Measurements from ENCODE around the gene DNMT1.

DNMT1 gene

DNA sequence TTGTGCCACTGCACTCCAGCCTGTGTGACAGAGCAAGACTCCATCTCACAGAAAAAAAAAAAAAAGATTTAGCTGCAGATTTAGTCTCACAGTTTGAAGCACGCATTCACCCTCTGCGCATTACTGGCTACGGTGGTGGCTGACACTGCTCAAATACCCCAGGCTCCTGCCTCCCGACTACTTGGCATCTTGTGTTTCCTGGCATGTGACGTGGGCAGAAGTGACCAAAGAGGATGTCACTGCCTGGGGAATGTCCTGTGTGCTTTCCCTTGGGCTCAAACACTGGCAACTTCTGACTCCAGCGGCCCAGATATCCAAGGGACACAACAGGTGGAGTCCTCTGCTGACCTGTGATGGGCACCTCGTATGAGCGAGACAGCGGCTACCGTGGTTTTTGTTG is 50.4 kb downstream of the DNMT1 start:
- DNase-seq (ENCODE audit: low spot score), result no peak
- TF ChIP-seq, protein P1, sequence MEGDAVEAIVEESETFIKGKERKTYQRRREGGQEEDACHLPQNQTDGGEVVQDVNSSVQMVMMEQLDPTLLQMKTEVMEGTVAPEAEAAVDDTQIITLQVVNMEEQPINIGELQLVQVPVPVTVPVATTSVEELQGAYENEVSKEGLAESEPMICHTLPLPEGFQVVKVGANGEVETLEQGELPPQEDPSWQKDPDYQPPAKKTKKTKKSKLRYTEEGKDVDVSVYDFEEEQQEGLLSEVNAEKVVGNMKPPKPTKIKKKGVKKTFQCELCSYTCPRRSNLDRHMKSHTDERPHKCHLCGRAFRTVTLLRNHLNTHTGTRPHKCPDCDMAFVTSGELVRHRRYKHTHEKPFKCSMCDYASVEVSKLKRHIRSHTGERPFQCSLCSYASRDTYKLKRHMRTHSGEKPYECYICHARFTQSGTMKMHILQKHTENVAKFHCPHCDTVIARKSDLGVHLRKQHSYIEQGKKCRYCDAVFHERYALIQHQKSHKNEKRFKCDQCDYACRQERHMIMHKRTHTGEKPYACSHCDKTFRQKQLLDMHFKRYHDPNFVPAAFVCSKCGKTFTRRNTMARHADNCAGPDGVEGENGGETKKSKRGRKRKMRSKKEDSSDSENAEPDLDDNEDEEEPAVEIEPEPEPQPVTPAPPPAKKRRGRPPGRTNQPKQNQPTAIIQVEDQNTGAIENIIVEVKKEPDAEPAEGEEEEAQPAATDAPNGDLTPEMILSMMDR (IDR thresholded peaks at IDR 0.05; ENCODE audit: extremely low read depth, insufficient read depth, missing control alignments), result no peak
- in situ Hi-C loops (cut with MboI; ENCODE audit: low pct_unique_long_range_greater_than_20kb, low sequenced_read_pairs, unreplicated experiment), result no loop called here

DNA sequence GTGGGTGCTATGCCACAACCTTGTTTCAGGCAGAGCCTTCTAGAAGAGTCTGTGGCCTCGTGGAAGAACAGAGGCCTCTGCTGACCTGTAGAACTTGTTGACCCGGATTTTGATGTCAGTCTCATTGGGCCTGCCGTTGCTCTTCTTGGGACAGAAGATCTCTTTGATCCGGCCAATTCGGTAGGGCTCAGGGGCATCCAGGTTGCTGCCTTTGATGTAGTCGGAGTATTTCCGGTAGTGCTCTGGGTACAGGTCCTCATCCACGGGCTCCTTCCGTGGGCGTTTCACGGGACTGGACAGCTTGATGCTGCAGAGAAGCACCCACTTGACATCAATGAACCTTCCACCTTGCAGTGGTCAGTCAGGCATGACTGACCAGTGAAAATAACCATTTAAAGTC is 51.1 kb downstream of the DNMT1 start:
- no peak for DNase-seq (ENCODE audit: low spot score)
- in situ Hi-C loops (cut with MboI; ENCODE audit: low pct_unique_long_range_greater_than_20kb, low sequenced_read_pairs, unreplicated experiment), result no loop called here
- TF ChIP-seq, protein P1 (IDR thresholded peaks at IDR 0.05; ENCODE audit: extremely low read depth, insufficient read depth, missing control alignments), result no peak

DNA sequence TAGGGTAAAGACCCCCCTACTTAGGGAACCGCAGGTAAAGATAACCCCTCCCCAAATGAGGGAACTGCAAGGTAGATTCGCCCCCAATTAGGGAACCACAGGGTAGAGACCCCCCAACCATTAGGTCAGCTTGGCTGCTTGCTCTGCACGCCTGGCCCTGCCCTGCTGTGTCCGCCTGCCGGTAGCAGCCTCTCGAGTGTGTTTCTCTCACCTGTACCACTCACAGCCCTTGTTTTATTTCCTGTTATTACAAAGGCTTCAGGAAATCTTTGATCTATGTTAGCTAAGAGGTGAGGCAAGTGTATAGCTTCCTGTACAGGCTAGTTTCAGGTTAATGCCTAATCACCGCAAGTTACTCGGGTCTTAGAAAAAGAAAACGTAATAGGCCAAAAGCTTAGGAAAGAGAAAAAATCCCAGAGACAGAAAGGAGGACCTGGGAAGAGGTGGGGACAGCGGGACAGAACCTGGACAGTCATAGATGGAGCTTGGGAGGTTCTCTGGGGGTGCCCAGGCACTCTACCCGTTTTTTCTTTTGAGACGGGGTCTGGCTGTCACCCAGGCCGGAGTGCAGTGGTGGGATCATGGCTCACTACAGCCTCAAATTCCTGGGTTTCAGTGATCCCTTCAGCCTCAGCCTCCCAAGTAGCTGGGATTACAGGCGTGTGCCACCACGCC is 51.9 kb downstream of the DNMT1 start:
- in situ Hi-C loops (cut with MboI; ENCODE audit: low pct_unique_long_range_greater_than_20kb, low sequenced_read_pairs, unreplicated experiment), result no loop called here

DNA sequence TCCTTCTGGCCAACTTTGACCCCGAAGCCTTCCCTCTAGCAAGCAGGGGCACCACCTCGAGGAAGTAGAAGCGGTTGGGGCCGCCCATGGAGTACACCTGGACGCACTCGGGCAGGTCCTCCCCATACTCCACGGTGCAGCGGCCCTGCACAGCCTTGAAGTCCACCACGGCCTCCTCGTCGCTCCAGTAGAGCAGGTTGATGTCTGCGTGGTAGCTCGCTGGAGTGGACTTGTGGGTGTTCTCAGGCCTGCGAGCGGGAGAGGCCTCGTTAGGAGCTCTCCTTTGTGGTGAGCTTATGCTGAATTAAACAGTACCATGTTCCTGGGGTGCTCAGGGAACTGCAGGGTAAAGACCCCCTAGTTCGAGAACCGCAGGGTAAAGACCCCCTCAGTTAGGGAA is 52.8 kb downstream of the DNMT1 start:
- TF ChIP-seq, protein P1 (IDR thresholded peaks at IDR 0.05; ENCODE audit: extremely low read depth, insufficient read depth, missing control alignments), result no peak
- no peak for DNase-seq (ENCODE audit: low spot score)
- in situ Hi-C loops (cut with MboI; ENCODE audit: low pct_unique_long_range_greater_than_20kb, low sequenced_read_pairs, unreplicated experiment), result no loop called here

More for the DNA sequence above, 51.9 kb downstream of the DNMT1 start:
- no peak for DNase-seq (ENCODE audit: low spot score)
- TF ChIP-seq, protein P1 (IDR thresholded peaks at IDR 0.05; ENCODE audit: extremely low read depth, insufficient read depth, missing control alignments), result no peak

DNA sequence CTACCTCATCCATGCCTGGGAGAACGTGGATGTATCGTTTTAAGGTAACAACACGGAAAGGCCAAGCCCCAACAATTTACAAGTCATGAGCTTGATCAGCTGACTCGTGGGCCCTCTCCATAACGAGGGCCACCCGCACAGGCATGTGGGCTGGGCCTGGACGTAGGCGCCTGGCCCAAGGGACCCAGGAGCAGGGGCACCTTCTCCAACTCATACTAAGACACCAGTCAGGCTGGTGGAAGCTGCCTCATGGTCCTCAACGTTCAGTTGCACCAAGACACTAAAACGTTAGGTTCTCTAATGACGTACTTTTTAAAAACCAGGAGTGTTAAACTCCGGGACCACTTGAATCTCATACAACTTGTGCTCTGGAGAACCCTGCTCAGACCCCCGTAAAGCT is 53.3 kb downstream of the DNMT1 start:
- in situ Hi-C loops (cut with MboI; ENCODE audit: low pct_unique_long_range_greater_than_20kb, low sequenced_read_pairs, unreplicated experiment), result no loop called here
- no peak for DNase-seq (ENCODE audit: low spot score)
- TF ChIP-seq, protein P1 (IDR thresholded peaks at IDR 0.05; ENCODE audit: extremely low read depth, insufficient read depth, missing control alignments), result no peak

DNA sequence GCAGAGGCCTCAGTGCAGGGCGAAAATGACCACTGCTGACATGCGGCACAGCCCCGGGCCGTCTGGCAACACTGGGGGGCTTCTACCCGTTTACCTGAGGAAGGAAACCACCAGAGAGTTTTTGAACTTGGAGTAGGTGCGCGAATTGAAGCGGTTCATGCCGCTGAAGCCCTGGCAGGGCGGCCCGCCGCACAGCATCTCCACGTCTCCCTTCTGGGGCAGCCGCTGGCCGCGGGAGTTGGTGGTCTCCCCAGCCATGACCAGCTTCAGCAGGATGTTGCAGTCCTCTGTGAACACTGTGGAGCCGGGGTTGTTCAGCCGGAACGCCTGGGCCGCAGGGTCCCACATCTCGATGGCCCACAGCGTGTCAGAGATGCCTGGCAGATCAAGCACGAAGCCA is 54.8 kb downstream of the DNMT1 start:
- TF ChIP-seq, protein P1 (IDR thresholded peaks at IDR 0.05; ENCODE audit: extremely low read depth, insufficient read depth, missing control alignments), result no peak
- in situ Hi-C loops (cut with MboI; ENCODE audit: low pct_unique_long_range_greater_than_20kb, low sequenced_read_pairs, unreplicated experiment), result no loop called here
- no peak for DNase-seq (ENCODE audit: low spot score)

All from GM13977 (cell line).